NCI-H1694 treated with DMSO at 0.1 percent for 48 hours (cell line): ENCODE data around the gene CLCF1.

Experiments used
- DNase-seq: peaks from one replicate; lab custom pipeline; 2025; lab: John Stamatoyannopoulos, UW

The CLCF1 gene

DNA sequence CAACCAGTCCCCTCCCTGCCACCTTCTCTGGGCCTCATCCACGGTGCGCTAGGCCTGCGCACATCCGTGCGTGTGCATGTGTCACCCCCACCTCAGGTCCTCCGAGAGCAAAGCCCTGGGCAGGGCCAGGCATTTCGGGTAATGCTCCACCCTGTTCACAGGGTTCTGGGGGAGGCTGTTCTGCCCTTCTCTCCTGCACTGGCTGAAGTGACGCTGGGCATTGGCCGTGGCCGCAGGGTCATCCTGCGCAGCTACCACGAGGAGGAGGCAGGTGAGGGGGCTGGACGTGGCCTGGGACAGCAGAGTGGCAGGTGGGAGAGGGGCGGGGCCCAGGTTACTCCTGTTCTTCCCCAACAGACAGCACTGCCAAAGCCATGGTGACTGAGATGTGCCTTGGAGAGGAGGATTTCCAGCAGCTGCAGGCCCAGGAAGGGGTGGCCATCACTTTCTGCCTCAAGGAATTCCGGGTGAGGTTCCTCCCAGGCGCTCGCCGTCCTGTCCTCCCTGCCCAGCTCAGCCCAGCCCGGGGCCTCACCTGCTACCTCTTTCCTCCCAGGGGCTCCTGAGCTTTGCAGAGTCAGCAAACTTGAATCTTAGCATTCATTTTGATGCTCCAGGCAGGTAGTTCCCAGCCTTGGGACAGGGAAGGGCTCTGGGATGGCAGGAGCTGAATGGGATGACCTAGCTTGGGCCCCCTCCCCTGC lies 22.3 kb upstream of the CLCF1 start:
- DNase-seq = no peak

DNA sequence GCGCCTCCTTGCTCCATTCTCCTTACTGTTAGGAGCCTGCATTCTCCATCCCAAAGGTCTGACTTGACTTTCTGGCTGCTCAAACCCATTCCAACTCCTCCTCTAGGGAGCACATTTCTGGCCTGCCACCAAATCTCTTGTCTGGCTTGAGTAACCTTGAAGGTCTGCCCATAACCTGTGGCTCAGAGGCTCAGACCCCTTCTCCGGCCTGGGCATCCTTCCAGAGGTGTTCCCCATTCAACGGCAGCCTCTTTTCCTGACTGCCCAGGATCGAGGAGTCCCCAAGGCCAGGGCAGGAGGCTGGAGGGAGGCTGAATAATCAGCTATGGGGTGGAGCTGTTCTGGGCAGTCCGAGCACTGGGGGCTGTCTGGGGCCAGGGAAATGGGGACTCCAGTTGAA lies 20.6 kb upstream of the CLCF1 start:
- DNase-seq = no peak

DNA sequence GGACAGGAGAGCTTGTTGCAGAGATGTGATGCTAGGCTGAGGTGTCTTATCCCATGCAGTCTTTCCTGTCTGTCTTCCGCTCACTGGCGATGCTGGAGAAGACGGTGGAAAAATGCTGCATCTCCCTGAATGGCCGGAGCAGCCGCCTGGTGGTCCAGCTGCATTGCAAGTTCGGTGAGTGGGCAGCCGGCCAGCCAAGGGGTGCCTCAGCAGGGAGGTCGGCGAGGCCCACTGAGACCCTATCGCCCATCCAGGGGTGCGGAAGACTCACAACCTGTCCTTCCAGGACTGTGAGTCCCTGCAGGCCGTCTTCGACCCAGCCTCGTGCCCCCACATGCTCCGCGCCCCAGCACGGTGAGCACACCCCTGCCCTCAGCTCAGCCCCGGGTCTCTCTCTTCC lies 20.0 kb upstream of the CLCF1 start:
- DNase-seq = no peak

DNA sequence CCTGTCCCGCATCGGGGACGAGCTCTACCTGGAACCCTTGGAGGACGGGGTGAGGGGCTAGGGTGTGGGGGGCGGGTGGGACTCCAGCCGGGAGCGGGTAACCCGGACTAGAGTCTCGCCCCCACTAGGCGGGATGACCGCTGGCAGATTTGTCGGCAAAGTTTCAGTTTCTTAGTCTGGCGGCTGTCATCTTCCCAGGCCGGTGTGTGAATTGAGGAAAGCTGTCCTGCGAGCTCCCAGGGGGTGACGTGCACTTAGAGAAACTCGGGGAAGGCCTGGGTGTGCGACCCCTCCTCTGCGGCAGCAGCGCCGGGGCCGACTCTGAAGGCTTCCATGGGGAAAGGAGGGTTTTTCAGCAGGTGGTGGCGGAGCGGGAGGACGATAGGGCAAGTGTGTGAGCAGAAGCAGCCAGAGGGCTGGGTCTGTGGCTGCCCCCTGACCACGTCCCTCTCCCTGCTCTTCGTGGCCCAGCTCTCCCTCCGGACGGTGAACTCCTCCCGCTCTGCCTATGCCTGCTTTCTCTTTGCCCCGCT lies 18.9 kb upstream of the CLCF1 start:
- no peak for DNase-seq

DNA sequence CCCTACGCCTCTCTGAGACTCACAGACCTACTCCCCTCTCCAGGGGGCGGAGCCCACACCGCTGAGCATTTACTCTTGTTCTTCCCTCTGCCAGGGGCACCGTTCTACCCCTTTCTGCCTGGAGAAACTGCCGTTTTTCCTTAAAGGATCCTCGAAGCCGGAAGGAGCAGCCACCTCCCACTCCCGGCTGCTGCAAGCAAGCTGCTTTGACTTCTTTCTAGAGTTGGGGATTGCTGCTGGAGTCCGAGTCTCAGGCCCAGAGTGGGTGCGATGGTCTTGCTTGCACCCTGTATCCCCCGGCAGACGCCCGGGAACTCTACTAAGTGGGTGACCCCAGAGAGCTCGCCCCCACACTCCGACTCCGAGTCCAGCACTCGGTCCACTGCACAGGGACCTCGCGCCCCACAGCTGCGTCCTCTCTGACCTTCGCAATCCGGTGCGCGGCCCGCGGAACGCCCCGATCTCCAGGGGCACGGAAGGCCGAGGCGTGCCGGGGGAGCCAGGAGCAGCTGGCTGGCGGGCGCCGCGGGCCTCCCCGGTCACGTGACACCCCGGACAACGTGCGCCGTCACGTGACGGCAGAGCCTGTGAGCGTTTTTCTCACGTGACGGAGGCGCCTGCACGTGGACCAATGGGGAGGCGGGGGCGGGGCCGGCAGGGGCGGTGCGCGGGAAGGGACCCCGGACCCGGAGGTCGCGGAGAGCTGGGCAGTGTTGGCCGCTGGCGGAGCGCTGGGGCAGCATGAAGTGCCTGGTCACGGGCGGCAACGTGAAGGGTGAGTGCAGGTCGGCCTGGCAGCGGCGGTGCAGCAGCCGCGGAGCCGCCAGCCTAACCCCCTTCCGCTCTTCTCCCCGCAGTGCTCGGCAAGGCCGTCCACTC lies 18.1 kb upstream of the CLCF1 start, which contains the start of gene RAD9A:
Gene RAD9A, plus strand, starts transcription at position 683 of the 879 bp plus-strand sequence. Its CDS starts 59 bp downstream, at position 742.
- peak; percentile 65 for DNase-seq

DNA sequence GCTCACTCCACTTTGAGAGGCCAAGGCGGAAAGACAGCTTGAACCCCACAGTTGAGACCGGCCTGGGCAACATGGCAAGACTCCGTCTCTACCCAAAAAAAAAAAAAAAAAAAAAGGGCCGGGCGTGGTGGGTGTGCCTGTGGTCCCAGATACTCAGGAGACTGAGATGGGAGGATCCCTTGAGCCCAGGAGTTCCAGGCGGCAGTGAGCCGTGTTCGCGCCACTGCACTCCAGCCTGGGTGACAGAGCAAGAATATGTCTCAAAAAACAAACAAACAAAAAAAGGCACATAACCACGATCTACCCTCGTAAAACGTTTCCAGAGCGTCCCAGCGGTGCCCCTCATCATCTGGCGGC lies 17.5 kb upstream of the CLCF1 start:
- DNase-seq = no peak

DNA sequence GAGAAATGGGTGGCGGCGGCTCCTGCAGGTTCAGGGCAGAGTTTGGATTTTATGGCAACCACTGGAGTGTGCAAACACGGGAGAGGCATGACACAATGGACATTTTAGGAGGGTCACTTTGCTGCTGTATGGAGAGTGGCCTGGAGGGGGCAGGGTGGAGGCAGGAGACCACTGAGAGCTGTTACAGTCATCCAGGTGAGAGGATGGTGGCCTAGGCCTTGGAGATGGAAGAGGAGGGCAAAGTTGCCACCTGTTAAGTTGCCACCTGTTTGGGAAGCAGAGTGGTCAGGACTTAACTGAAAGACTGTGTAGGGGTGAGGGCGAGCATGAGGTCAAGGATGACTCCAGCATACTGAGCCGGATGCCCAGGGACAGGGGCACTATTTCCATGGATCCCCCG lies 16.1 kb upstream of the CLCF1 start:
- no peak for DNase-seq

DNA sequence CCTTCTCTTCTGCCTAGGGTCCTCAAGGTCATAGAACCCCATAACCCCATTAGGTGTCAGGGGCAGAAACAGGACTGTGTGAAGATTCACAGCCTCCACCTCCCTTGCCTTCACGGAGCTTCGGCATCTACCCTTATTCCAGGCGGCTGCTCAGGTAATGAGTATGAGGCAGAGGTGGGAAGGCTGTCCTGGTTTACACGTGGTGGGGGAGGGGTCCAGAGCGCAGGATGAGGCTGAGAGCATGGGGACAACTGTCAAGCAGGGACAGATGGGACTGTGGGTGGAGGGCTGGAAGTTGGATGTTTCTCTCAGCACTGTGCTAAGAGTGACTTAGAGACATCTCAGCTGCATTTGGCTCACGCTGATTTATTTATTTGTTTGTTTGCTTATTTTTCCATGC lies 14.1 kb upstream of the CLCF1 start:
- no peak for DNase-seq

DNA sequence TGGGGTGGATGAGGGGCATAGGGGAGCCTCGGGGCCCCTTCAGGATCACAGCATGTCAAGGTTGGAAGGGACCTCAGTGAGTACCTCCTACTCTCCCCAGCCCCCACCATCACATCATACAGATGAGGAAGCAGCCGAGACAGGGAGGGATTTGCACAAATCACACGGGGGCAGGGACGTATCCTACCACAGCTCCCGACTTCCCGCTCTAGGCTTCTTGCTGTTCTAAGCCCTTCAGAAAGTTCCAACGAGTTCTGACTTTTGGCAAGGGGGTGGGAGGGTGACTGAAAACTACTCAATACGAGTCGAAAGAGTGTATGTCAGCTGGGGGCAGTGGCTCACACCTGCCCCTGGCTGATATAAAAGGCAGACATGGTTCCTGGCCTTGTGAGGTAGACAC lies 13.7 kb upstream of the CLCF1 start:
- DNase-seq = no peak

DNA sequence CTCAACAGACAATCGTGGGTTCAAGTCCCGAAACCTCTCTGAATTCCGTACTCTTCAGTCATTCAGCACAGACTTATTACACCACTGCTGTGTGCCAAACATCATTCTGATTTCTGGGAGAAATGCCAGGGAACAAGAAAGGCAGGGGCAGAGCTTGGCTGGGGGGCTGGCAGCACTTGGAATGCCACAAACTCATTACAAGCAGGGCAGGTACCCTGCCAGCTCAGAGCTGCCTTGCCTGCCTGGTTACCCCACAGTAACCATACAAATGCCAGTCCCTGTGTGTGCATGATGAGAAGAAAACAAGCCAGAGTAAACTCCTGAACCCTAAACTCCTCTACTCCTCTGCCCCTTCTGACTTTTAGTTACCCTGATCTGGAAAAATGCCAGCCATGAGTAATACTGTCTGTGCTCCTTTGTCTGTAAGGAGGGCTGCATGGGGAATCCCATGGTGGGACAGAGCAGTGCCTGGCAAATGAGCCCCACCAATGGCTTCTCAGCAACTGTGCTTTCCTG lies 11.5 kb upstream of the CLCF1 start:
- no peak for DNase-seq

DNA sequence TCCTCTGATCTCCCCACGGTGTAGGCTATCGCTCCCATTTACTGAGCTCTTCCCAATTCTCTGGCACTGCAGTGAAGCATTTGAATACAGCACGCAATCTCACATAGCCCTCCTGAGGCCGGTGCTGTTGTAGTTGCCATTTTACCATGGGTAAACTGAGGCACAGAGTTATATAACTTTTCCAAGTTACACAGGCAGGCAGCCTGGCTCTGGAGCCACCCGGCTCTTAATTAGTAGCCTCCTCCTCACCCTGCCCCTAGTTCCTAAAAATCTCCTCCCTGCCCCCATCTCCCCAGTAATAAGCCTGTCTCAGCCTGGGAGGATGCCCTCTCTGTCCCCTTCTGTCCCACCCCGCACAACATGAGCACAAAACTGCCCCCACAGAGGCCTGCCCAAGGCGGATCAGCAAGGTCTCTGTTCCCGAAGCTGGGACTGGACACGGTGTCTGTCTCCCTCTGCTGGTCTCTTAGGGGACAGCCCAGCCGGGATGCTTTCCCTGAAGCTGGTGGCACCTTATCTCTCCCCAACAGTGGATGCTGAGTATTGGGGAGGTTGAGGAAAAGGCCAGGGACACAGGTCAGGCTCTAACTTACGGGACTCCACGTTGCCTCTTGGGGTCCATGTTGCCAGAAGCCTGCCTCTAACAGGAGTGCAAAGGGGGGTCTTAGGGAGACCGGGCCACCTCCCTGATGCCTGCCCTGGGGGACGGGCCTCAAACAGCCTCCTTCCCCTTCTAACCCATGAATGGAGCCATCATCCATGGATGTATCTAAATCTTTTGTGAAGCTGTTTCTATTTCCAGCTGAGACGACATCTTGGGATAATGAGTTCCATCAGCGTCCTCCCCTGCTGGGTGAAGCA lies 9.1 kb upstream of the CLCF1 start:
- DNase-seq = peak; percentile 54

DNA sequence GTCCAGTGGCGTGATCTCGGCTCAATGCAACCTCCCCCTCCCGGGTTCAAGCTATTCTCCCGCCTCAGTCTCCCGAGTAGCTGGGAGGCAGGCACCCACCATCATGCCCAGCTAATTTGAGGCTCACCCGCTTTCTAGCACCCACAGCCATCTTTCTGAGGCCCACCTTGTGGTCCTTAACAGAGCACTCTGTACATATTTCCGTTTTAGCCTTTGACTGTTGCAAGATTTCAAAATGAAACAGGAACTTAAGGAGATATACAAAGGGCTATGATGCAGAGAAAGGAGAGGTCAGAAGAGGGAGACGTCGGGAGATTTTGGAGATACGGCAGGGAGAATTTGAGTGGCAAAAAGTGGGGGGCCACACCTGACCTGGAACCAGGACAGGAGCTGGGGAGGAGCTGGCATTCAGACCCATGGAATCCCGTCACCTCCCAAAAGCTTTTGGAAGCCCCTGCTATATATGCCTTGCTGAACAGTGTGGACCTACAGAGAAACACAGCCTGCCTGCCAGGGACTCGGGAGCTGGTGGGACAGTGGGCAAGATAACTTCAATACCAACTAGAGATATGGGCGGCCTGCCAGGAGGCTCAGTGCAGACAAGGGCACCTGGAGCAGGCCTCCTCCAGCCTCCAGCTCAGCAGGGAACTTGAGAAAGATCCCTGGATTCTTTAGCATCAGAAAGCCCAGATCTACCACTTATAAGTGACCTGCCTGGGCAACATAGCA lies 8.0 kb upstream of the CLCF1 start:
- DNase-seq = no peak

DNA sequence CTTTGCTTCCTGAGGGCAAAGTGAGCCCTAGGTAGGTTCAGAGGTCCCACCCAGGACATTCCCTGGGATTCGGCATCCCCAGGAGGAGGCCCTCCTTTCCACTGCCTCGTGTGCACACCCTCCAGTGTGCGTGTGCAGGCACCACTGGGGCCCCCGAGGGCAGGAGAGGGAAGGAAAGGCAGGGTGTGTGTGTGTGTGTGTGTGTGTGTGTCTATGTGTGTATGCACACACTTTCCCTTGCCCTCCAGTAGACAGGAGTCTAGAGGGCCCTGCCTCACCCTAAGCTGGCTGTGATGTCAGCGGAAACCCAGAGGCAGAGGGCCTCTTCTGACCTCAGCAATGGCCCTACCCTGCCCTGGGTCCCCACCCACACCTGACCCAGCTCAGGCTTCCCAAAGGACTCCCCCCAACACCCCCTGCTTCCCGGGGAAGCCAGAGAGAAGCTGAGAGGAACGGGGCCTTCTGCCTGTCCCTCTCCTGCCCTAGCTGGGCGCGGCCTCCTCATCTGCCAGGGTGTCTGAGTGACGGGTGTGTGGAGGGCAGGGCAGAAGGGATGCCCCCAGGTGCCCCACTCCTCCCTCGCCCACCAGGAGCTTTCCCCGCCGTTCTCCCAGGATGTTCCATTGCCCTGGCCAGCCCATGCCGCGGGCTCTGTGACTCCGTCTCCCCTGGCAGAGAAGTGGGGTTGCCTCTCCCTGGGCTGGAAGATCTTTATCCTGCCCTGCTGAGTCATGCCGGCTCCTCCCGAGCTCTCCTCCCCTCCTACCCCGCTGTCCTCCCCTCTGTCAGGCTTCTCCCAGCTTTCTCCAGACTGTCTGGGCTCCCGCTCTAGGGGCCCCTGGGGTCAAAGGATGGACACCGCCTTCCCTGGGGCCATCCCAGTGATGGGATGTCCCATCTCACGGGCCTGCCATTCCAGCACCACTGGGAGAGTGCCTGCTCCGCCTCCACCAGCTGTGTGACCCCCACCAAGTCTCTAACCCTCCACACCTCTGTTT lies 6.0 kb upstream of the CLCF1 start:
- DNase-seq = no peak

DNA sequence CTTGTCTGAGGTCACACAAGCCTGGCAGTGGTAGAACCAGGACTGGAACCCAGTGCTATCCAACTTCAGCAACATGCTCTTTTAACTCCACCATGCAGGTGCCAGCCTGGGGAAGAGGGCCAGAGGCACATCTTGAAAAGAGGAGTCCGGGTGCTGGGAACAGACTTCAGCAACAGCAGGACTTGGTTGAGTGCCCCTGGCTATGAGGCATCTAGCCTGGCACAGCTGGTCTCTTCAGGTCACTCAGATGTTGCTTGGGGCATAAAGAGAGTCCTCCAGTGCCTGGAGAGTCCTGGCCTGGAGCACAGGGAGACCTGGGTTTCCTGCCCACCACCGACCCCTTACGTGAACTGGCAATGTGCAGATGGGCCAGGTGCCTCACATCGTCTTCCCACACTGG lies 5.1 kb upstream of the CLCF1 start:
- DNase-seq = no peak

DNA sequence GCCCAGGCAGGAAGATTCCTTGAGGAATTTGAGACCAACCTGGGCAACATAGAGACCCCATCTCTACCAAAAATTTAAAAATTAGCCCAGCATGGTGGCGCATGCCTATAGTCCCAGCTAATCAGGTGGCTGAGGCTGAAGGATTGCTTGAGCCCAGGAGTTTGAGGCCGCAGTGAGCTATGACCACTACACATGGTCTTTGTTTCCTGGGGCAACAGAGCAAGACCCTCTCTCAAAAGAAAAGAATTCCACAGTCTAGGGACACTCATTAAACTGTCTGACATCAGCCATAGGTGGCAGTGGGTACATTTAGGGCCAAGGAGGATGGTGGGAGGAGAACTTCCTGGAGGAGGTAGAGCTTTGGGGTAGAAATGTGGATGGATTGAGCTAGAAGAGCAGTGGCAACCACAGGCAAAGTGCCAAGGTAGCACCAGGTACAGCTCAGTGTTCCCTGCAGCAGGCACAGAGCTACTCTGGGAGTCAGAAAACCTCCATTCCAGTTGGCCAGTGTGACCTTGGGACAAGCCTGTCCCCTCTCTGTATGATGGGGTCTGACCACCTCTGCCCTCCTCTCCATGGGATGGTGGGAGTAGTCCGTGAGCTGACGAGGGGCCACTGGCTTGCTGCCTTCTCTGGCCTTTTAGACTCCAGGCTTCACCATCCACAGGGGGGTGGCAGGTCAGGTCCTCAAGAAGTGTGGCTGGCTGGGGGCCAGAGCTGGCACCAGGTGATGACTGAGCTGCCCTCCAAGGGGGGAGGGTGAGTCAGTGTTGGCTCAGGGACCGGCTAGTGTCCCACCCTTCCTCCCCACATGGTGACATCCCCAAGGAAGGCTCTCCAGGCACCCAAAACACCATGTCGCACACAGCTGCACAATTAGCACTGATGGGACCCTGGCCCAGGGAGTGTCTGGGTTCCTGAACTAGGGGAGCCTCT lies 3.7 kb upstream of the CLCF1 start:
- no peak for DNase-seq

DNA sequence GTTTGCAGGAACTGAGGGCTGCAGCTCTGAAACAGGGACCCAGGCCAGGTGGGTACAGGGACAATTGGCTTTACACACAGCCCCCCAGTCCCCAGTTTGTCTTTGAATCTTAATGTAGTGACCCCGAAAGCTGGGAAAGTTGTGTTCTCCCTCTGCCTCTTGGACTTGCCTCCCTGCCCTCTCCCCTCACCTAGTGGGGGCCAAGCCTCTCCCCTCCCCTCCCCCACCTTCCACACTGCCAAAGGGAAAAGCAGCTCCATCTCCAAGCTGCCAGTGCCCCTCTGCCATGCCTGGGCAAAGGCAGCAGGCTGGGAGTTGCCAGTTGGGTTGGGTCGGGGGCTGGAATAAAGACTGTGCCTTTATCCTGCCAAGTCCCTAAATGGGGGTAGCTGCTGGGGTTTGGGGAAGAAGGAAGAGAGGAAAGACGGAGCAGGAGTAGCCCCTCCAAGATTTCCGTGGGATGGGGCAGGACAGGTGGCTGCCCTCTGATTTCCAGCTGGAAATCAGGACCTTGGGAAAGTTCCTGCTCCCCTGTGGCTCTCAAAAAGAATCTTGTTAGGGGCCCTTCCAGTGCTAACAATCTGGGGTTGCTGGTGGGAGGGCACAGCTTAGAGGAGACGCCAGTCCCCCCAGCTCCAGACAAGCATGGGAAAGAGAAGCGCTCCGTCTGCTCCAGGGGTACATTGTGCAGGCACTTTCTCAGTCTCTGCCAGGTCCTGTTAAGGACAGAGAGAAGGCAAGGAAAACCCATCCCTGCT lies 2.8 kb upstream of the CLCF1 start:
- DNase-seq = no peak

DNA sequence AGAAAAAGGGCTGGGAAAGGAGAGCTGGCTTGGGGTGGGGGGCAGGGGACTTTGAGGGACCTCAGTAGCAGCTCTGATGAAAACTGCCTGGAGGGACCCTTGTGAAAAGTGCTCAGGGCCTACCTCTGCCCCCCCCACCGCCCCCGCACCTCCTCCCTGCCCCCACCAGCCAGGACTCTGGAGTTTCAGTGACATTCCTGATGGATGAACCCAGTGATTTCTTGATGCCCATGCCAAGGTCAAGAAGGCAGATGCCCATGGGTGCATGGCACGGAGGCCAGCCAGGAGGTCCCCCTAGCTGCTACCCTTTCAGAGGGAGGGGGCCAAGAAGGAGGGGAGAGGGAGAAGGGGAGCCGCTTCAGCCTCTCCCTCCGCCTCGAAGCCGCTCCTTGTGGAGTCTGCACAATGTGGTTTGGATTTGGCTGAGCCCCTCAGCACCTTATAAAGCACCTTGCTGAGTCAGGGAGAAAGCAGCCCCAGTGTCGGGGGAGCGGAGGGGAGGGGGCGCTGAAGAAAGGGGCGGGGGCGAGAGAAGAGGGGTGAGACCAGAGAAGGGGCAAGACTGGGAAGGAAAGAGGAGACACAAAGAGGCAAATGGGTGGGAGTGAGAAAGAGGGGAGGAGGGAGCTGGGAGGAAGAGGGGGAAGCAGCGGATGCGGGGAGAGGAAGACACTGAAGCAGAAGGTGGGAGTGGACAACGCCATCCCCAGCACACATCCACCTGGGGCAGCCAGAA lies 2.1 kb upstream of the CLCF1 start:
- no peak for DNase-seq
